K562 (cell line): ENCODE measurements around the gene AP4S1. TPM values are rescaled to one million over a fixed set of nuclear protein-coding genes. Genes with fewer than 3 reads are reported as not detected.
A peak's percentile ranks its signal among the peaks of the same experiment; 100 is the strongest.

Experiments
- CXXC5 ChIP-seq: fragments of 250-450 bp; sonication (Bioruptor Pico); IDR thresholded peaks from 2 replicates; pipeline ENCODE4 v1.8.0; 2022; ENCODE audit warnings: inconsistent platforms, mild to moderate bottlenecking, moderate library complexity
- MGA ChIP-seq: fragments of 450-650 bp; IDR thresholded peaks from 2 replicates; pipeline ENCODE4 v1.6.1; 2016; ENCODE audit warnings: mild to moderate bottlenecking, moderate library complexity
- NONO ChIP-seq, 2 experiments: fragments of 200-400 bp in 1 of 2; fragments of 450-650 bp in 1 of 2; formaldehyde crosslinking in 1 of 2; IDR thresholded peaks; 2 replicates each; pipeline ENCODE4 v1.6.1; 2017; ENCODE audit warnings: low read depth in 2 of 2, mild to moderate bottlenecking in 2 of 2, moderate library complexity in 2 of 2, low read length in 1 of 2
- POLR2G ChIP-seq: fragments of 200-400 bp; formaldehyde crosslinking; IDR thresholded peaks from 2 replicates; pipeline ENCODE4 v1.6.1; 2017; ENCODE audit warnings: low read depth, mild to moderate bottlenecking, antibody characterized with exemption, low read length, moderate library complexity
- RBFOX2 ChIP-seq: fragments of 200-400 bp; formaldehyde crosslinking; IDR thresholded peaks from 2 replicates; pipeline ENCODE4 v1.6.1; 2017; ENCODE audit warnings: low read depth, mild to moderate bottlenecking, low read length, moderate library complexity
- ZNF395 ChIP-seq: fragments of 200-800 bp; sonication (Bioruptor generic); IDR thresholded peaks from 2 replicates; pipeline ENCODE4 v1.6.1; 2017; ENCODE audit warnings: missing genetic modification characterization, missing compliant biosample characterization
- polyA plus RNA-seq, 8 experiments: library from polyadenylated mRNA; depleted of rRNA in 4 of 8; stranded (reverse) in 5 of 8; unstranded in 3 of 8; fragments of >200 nt; fragmentation: Nextera tagmentation in 2 of 8; fragmentation: Illumina TruSeq in 1 of 8; extraction: Ambion mirVana in 2 of 8; extraction: Trizol in 1 of 8; gene quantifications; 2 replicates each; pipeline versions ENCODE4 v1.2.1 to v1.2.3, GENCODE V29; 2011 to 2014; ENCODE audit warnings: inconsistent platforms in 1 of 8, missing spikeins in 1 of 8
- total RNA-seq, 7 experiments: library from RNA; depleted of rRNA in 6 of 7; stranded (reverse); fragments of >200 nt in 6 of 7; fragmentation: Illumina TruSeq in 2 of 7; extraction: Trizol in 2 of 7; gene quantifications; 2 replicates each; pipeline versions ENCODE4 v1.2.1 to v1.2.3, GENCODE V29; 2011 to 2021; ENCODE audit warnings: low replicate concordance in 1 of 7

The AP4S1 gene
- total and polyA plus RNA-seq, 9 of the 15 experiments (the other 6 are each of a cell fraction or from before 2014, with no cell fraction given) = 3.7 to 7.8 (median 5.9) TPM

- TF ChIP-seq MGA (no peak), ZNF395 (CRISPR knock-in tag) (peak; percentile 54; the same call in 1 of the 2 replicates), RBFOX2 (peak; percentile 93), POLR2G (peak; percentile 85), NONO (IDR thresholded peaks at IDR 0.05; ENCODE audit: low read depth in 2 of 2, low read length in 1 of 2) (0 out of 4 replicates have a peak, but pooled peaks of 1 of the 2 experiments have one; percentile 29), CXXC5 (CRISPR knock-in tag) (no peak)
Observed at GRCh38 chr14:31026077-31026449, 614 bp downstream of the AP4S1 start, which contains the start of gene STRN3 (continued).
